ENCODE data around the gene USO1.

DNA sequence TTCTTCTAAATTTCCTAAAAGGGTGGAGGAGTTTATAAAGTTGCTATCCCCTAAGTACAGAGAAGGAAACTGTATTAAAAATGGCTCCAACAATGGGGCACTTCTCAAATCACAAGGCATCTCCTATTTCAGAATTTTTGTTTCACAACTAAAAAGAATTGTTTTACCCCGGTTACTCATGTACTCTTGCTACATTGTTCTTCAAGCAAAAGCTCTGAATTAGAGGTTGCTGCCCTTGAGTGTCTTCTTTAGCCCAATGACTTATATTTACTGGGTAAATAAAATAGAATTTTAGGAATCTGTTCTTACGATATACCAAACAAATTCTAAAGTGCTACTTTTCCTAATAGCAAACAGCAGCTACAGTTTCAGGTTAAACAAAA, 110.4 kb downstream of the USO1 start:
- no peak for TF ChIP-seq EZH2 (IDR thresholded peaks at IDR 0.05)
- TF ChIP-seq POLR2AphosphoS5 (IDR thresholded peaks at IDR 0.05; ENCODE audit: borderline replicate concordance, low read depth, low read length), result no peak
